Measurements from ENCODE around the gene IDH3B.

IDH3B gene

GRCh38 chr20:2612073-2612472, 51.9 kb downstream of the IDH3B start:
- no peak for FAIRE-seq

DNA sequence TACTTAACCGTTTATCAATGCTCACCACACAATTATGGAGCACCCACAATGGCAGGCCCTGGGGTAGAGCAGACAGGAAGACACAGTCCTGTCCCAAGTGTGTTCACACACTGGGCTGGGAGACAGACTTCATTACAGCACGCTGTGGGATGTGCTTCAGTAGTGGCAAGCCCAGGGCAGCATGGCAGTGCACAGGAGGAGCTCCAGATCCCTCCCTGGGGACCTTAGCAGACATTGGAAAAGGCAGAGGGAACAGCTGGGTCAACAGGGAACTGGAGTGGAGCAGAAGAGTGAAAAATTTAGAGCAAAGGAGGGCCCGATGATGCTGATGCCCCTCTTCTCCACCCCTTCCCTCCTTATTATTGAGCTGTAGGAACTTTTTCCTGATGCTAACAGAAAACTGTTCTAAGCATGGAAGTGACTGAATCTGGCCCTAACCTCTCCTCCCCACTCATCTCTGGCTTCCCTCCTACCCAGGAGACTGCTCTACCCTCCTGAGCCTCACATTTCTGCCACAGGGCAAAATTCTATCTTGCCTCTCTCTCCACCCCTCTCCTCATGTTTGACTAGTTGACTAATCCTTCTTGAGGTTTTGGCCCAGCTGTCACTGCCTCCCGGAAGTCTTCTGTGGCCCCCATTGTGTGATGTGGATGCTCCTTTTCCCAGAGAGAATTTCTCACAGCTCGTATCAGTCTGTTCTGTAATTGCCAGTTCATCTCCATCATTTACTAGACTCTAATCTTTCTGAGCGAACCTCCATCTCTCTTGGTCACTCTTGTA, 52.9 kb downstream of the IDH3B start:
- FAIRE-seq = no peak

DNA sequence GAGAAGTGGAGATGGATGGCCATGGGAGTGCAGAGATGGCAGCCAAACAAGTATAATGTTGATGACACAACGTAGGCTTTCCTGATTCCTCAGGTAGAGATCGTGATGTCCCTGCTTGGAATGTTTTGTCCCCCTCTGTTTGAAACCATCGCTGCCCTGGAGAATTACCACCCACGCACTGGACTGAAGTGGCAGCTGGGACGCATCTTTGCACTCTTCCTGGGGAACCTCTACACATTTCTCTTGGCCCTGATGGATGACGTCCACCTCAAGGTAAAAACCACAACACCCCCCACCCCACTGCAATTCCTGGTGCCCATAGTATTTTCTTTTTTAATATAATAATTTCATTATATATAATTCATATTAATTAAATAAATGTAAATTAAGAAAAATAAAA, 53.7 kb downstream of the IDH3B start:
- FAIRE-seq = no peak

Data from TTC549 (cell line).